ENCODE measurements around the gene SPATA4. TPM values are rescaled to one million over a fixed set of nuclear protein-coding genes. Genes with fewer than 3 reads are reported as not detected.

The SPATA4 gene
- total RNA-seq, 4 donors from 2014 or later, result 0.33 to 1.0 (median 0.83) TPM; not detected in 1

Other genes with a start within 250 kb of the SPATA4 start
- 1 to 10 TPM; 2.8 to 4.8 (median 3.2) TPM for gene WDR17, start 129.7 kb downstream of the SPATA4 start, total RNA-seq
- gene ASB5, start 73.6 kb upstream of the SPATA4 start, total RNA-seq, result 10 to 100 TPM; 13.1 to 37.8 (median 27.0) TPM
- gene SPCS3, start 124.4 kb upstream of the SPATA4 start, total RNA-seq, result 10 to 100 TPM; 35.5 to 48.4 (median 46.0) TPM

Data from esophagus muscularis mucosa (tissue), 4 donors.